GM18498 (cell line): ENCODE measurements around the gene COMTD1.
"Not testable (repeated sequence)": the region's sequence is repeated elsewhere in the genome, so short reads cannot be mapped to it uniquely, and the experiment has no call there.

Experiments
- ATAC-seq: cut with Tn5 transposase; IDR thresholded peaks from one replicate; pipeline ENCODE4 v1.9.1; 2021; ENCODE audit warnings: mild to moderate bottlenecking, moderate library complexity; ENCODE audit not compliant: unreplicated experiment

The COMTD1 gene

DNA sequence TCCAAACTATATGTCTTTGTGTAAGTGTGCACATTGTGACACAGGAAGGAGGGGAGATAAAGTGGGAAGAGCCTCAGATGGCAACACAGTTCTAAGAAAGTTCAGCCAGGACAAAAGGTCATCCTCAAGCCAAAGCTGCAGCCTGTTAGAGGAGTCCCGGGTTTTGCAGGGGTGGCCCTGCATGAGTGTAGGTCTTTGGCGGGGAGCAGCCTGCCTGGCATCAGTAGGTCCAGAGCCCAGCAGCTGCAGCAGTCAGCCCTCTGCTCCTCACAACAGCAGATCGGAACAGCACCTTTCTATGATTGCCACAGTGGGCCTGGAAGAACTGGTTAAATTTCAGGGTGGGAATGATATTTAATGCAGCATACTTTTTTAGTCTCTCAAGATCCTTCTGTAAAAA lies 38.7 kb downstream of the COMTD1 start:
- ATAC-seq = no peak

DNA sequence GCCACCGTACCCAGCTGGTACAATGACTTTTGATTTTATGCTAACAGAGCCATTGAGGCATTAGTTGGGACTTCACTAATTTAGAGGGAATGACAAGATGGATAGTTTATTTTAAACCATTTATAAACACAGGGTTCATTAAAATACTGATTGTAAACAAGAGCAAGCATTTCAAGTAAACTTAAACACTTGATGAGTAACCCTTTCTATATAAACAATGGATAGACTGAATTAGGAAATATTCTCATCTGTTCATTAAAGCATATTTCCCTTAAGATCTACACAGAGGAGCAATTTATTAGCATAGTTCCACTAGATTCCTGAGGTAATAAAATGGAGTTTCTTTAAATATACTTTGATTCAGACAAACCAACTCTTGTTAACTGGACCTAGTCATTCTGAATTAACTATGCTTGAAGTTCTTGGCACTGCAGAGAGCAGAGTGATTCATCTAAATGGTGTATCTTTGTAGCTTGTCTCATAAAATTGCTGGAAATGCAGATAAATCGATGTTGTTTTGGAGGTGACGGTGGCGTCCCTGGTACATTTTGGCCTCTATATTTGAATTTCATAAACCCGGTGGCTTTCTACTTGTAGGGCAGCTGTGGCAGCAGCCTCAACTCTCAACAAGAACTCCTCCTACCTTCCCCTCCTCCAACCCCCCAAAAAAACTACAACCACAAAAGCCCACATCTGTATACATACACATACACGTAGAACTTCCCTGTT lies 40.6 kb downstream of the COMTD1 start:
- no peak for ATAC-seq

DNA sequence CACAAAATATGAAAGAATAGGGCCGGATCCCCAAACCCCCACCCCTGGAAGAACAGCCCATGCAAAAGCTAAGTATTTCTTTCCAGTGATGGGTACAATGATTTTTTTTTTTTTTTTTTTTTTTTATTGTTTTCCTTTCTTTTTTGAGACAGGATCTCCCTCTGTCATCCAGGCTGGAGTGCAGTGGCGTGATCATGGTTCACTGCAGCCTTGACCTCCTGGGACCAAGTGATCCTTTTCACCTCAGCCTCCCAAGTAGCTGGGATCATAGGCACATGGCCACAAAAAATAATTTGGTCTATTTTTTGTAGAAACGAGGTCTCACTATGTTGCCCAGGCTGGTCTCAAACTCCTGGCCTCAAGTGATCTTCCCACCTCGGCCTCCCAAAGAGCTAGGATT lies 41.1 kb downstream of the COMTD1 start:
- ATAC-seq = not testable (repeated sequence)

DNA sequence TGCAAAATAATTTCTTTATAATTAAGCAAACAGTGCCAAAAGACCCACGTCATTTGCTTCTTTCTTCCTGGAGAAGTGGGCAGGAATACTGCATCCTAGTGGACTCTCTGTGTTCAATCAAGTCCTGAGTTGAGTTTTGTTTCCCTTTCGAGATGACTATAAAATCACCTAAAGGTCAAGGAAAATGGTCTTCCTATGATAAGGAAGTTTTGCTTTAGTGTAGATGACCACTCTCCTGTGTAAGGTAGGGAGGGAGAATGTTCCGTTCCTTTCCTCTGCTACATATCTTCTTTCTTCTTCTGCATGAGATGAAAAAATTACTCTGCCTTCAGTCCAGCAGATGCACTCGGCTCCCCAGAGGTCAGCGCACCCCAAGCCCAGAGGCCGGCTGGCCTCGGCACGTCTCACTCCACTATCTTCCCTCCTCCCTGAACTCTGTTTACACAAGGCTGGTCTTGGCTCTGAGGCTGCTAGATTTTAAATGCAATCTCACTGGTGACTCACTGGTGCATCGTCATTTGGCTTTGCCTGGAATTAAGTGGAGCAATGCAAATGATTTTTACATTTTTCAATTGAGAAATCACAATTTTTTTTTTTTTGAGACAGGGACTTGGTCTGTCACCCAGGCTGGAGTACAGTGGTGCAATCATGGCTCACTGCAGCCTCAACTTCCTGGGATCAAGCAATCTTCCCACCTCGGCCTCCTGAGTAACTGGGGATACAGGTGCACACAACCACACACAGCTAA lies 43.8 kb downstream of the COMTD1 start:
- no peak for ATAC-seq

DNA sequence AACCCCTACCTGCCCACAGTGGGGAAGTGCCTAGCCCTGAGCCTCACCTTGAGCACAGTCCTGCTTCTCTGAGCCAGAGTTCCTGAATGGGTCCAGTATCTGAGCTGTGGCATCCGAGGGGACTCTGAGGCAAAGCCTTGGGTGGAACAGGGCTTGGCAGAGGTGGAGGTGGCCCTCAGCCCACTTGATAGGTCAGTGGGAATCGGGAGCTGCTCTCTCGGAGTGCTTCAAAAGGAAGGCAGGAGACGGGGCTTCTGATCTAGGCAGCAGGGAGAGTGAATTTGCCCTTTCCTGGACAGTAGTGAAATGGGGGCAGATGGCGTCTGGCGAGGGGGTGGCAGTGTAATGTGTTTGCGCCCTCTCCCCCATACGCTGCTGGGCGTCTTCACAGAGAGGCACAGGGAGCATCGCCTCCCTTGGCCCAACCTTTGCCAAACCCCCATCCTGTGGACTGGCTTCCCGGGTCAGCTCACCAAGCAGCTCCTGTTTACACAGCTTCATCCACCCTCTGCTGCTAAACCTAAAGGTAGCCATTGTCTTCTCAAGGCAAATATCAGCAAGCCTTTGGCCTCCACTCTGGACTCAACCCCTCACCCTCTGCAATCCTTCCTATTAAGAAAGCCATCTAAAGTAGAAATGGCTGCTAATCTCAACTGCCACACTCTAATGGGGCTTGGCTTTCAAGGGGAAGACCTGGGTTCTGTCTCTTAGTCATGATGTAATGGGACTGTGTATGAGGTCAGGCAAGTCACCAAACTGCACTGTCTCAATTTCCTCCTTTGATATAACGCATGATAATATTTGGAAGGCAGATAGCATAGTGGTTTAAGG lies 46.3 kb downstream of the COMTD1 start:
- no peak for ATAC-seq

DNA sequence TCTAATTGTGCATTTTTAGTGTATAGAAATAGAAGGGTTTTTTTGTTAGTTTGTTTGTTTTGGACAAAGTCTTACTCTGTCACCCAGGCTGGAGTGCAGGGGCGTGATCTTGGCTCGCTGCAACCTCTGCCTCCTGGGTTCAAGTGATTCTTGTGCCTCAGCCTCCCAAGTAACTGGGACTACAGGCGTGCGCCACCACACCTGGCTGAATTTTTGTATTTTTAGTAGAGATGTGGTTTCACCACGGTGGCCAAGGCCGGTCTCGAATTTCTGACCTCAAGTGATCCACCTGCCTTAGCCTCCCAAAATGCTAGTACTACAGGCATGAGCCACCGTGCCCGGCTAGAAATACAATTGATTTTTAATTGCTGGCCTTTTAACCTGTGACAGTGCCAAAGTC lies 47.2 kb downstream of the COMTD1 start:
- not testable (repeated sequence) for ATAC-seq

DNA sequence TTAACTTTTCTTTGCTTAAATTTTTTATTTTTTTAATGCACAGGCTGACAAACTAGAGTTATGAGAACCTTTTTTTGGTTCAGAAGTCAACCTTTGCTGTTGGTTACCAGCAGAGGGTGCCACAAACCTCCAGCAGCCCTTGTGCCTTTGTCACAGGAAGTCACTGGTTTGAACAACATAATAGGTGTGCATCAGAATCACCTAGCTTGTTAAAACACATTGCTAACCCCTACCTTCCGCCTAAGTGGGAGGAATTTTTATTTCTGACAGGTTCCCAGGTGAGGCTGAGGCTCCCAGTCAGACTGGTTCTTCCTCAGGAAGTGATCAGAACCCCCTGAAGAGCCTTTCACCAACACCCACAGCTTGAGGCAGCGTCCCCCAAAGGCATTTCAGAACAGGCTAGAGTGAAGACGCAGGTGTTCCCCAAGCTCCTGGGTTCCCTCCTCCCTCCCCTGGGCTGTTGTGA lies 47.8 kb downstream of the COMTD1 start:
- ATAC-seq = no peak

DNA sequence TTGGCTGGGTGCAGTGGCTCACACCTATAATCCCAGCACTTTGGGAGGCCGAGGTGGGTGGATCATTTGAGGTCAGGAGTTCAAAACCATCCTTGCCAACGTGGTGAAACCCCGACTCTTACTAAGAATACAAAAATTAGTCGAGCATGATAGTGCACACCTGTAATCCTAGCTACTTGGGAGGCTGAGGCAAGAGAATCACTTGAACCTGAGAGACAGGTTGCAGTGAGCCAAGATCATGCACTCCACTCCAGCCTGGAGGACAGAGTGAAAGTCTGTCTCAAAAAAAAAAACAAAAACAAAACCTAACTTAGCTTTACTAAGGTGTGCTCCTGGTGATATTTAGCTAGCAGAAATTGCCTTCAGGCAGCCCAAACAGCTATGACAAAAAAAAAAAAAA lies 49.4 kb downstream of the COMTD1 start:
- ATAC-seq = no peak
